GM19023 (cell line): Measurements from ENCODE around the gene ZNF776.
"Not testable (repeated sequence)": the region's sequence is repeated elsewhere in the genome, so short reads cannot be mapped to it uniquely, and the experiment has no call there.

Source experiments
- ATAC-seq: cut with Tn5 transposase; IDR thresholded peaks from one replicate; pipeline ENCODE4 v1.9.1; 2021; ENCODE audit warnings: mild to moderate bottlenecking, moderate library complexity; ENCODE audit not compliant: unreplicated experiment

The ZNF776 gene

DNA sequence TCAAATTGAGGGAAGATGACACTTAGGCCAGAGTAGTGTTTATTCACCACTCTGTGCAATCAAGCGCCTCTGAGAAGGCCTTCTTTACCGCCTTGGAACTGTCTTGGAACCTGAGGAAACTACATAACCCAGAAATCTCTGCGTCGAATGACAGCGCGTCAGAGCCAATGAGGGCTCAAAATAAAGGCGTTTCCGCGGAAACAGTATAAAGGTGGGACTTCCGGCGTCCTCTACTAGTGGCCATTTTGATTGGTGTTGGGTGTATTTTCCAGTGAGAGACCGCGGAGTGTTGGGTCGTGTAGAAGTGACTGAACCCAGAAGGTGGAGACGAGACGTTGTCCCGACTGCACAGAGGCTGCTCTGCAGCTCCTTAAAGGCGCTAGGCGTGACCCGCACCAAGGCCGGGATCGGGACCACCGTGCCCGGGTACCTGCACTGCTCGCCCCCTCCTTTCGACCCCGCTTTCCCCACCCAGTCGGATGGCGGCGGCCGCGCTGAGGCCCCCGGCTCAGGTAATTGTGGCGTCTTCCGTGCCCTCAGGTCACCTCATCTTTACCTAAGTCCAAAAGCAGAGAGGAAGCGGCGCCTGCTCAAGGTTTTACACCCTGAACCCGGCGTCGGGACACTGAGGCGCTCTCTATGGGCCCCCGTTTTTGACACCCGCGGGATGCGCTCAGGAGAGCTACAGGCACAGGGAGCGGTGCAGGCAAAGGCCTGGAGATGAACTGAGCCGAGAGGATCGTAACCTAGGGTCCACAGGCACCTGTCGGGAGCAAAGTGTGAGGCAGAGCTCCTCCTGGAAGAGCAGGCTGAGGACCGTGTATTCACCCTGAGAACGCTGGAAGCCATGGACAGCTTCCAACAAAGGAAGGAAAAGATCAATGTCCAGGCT, at the start of gene ZNF776:
ZNF776 (plus strand) TSS at position 236 of the 892 bp plus-strand sequence; CDS start at position 480, 244 bp downstream.
- ATAC-seq: peak; percentile 98

GRCh38 chr19:57701625-57702024, 45.0 kb upstream of the ZNF776 start:
- ATAC-seq: no peak

GRCh38 chr19:57706346-57706745, 40.3 kb upstream of the ZNF776 start:
- ATAC-seq: no peak

DNA sequence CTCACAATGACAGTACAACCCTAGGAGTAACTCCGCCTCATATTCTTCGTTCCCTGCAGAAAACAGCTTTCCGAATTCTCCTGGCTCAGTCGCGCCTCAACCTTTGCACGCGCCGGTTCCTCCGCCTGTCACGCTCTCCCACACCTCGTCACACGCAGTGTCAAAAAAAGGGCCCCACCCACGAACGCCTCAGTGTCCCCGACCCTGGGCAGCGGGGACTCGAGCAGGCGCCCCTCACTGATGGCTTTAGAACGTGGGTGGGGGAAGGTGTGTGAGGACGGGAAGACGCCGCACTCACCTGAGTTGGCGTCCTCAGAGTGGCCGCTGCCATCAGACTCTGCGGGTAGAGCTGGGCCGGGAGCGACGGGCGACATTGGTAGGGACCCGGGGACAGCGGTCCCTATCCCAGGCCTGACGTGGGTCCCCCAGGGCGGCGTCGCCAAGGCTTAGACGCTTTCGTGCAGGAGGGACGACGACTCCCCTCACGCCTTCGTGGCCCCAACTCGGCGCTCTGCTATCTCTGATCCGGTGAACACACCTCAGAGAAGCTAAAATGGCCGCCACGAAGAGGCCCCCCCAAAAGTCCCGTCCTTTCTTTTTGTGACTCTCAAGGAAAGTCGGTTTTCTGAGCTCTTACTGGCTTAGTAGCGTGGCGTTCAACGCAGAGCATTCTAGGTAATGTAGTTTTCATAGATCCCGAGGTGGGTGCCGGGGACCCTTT, 37.8 kb upstream of the ZNF776 start, which contains the start of gene ZNF154:
ZNF154 (minus strand) TSS at position 564 of the 721 bp plus-strand sequence; CDS start at position 331, 233 bp downstream.
- no peak for ATAC-seq

DNA sequence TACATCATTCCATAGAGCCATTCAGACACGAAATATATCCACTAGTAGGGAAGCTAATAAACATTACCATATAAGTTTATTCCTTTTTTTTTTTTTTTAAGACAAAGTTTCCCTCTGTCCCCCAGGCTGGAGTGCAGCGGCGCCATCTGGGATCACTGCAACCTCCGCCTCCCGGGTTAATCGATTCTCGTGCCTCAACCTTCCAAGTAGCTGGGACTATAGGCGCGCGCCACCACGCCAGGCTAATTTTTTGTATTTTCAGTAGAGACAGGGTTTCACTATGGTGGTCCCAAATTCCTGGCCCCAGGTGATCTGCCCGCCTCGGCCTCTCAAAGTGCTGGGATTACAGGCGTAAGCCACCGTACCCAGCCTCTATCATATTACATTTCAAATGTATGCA, 37.0 kb upstream of the ZNF776 start:
- ATAC-seq: no peak

GRCh38 chr19:57712222-57712621, 34.4 kb upstream of the ZNF776 start:
- ATAC-seq: no peak

GRCh38 chr19:57719424-57719823, 27.2 kb upstream of the ZNF776 start:
- no peak for ATAC-seq

DNA sequence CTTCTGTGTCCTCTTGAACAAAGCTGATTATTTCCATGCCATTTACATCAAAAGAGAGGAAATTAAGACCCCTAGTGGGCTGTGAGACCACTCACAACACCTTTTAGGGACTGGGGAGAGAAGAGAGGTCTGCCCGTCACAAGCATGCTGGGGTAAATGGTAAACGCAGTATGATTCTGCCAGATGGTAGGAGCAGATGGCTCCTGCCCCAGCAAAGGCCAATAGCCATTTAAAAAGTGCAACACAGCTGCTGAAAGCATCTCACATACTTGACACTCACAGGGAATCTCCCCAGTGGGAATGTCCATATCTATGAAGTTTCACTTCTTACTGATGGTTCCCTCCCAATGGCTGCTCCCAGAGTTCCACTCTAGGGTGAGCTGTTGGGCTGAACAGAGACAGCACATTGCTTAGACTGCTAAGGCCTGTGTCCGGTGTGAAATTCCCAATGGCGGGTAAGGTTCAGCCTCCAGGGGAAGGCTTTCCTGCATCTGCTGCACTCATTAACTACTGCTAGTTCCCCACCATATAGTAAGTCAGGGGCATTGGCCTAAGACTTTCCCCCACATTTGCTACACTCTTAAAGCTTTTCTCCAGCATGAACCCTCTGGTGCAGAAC, 26.6 kb upstream of the ZNF776 start:
- ATAC-seq: no peak

- ATAC-seq: no peak
These were observed 25.7 kb upstream of the ZNF776 start for GRCh38 chr19:57720878-57721277.

GRCh38 chr19:57738320-57738719, 8.3 kb upstream of the ZNF776 start:
- ATAC-seq: not testable (repeated sequence)

DNA sequence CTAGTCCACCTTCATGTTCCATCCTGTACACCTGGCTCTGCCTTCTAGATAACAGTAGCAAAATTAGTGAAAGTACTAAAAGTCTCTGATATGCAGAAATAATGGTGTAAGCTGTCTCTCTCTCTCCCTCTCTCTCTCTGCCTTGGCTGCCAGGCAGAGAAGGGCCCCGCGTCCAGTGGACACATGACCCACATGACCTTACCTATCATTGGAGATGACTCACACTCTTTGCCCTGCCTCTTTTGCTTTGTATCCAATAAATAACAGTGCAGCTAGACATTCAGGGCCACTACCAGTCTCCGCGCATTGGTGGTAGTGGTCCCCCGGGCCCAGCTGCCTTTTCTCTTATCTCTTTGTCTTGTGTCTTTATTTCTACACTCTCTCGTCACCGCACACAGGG, 7.8 kb upstream of the ZNF776 start:
- not testable (repeated sequence) for ATAC-seq

DNA sequence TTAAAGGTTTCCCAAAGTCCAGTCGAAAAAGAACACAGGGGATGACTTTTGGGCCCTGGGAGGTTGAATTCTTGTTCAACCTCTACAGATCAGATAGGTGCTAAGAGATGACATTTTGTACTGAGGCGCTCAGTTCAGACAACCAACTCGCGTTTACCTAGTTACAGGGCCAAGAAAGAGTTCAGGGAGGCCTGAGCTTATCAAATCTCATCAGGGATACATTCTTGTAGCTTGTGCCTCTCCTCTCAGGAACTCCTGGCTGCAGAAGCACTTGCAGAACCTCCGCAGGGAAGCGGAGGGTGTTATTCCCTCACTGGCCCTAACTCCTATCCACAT, 825 bp downstream of the ZNF776 start:
- ATAC-seq: no peak

DNA sequence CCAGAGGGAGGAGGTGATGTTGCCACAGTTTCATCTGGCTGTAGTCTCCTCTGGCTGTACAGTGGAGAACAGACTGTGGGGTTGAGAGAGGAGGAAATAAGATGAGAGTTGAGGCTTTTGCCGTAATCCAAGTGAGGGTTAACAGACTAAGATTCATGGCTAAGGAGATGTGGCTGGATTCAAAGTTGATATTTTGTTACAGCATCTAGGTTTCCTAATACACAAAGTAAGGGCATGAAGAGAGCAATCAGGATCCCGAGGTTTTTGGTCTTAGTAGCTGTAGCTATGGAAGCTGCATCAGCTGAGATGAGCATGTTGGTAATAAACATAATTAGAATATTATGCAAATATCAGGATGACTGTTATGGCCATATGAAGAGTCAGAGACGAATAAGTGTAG, 1.4 kb downstream of the ZNF776 start:
- ATAC-seq: no peak

- no peak for ATAC-seq
These were observed 7.6 kb downstream of the ZNF776 start for GRCh38 chr19:57754091-57754673.

- ATAC-seq: no peak
These were observed 8.4 kb downstream of the ZNF776 start for GRCh38 chr19:57755031-57755430.

DNA sequence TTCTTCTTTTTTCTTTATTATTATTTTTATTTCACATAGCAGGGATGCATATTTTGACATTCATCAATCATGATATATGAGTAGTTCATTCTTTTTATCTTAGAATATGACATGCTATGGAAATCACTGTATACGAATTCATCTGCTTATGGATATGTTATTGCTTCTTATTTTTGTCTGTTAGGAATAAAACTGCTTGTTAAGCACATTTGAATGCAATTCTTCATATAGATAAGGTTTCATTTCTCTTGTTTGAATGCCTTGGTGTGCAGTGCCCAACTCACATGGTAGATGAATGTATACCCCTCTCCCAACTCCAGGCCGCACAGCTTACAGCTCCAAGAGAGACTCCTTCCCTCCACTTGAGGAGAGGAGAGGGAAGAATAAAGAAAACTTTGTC, 11.3 kb downstream of the ZNF776 start:
- no peak for ATAC-seq

DNA sequence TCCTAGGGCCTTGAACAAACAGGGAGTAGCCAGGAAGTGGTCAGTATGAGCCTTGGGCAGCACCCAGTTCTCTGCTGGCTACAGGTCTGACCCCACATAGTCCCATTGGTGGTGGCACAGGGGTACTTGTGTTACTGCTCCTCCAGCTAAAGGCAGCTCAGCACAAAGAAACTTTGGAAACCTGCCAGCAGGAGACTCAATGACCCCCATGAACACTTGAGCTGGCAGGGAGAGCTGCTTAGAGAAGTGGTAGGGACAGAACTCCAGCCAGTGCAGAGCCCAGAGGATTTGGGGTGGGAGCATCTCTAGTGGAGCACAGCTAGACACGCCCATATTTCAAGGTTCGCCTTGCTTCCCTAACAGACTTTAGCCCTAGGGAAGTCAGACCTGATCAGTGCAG, 12.5 kb downstream of the ZNF776 start:
- ATAC-seq: no peak

GRCh38 chr19:57769345-57770131, 22.9 kb downstream of the ZNF776 start, which contains the start of gene ZNF586:
Gene ZNF586 (plus strand): TSS chr19:57769676. CDS start chr19:57769843, 167 bp downstream.
- ATAC-seq: peak; percentile 98

- ATAC-seq: no peak
These were observed 24.8 kb downstream of the ZNF776 start for GRCh38 chr19:57771417-57771816.

GRCh38 chr19:57773488-57773887, 26.9 kb downstream of the ZNF776 start:
- no peak for ATAC-seq
